Esophagus muscularis mucosa (tissue), 2 donors: Measurements from ENCODE around the gene CMYA5.

Source experiments
- POLR2A ChIP-seq: fragments of 450-650 bp; IDR thresholded peaks from one replicate; pipeline ENCODE4 v1.6.1; 2017; ENCODE audit warnings: antibody characterized with exemption, moderate library complexity, mild to moderate bottlenecking, low read depth
- POLR2AphosphoS5 ChIP-seq, 2 donors: sonication (generic); formaldehyde crosslinking; IDR thresholded peaks; one replicate each; pipeline ENCODE4 v1.6.1; 2017; ENCODE audit warnings: antibody characterized with exemption in 2 of 2

GRCh38 chr5:79834098-79834753 lies 144.6 kb downstream of the CMYA5 start:
- TF ChIP-seq POLR2A (no peak), POLR2AphosphoS5 (IDR thresholded peaks at IDR 0.05) (no peak)
